ENCODE data around the gene ALG12.
A peak's percentile ranks its signal among the peaks of the same experiment; 100 is the strongest.

The ALG12 gene

DNA sequence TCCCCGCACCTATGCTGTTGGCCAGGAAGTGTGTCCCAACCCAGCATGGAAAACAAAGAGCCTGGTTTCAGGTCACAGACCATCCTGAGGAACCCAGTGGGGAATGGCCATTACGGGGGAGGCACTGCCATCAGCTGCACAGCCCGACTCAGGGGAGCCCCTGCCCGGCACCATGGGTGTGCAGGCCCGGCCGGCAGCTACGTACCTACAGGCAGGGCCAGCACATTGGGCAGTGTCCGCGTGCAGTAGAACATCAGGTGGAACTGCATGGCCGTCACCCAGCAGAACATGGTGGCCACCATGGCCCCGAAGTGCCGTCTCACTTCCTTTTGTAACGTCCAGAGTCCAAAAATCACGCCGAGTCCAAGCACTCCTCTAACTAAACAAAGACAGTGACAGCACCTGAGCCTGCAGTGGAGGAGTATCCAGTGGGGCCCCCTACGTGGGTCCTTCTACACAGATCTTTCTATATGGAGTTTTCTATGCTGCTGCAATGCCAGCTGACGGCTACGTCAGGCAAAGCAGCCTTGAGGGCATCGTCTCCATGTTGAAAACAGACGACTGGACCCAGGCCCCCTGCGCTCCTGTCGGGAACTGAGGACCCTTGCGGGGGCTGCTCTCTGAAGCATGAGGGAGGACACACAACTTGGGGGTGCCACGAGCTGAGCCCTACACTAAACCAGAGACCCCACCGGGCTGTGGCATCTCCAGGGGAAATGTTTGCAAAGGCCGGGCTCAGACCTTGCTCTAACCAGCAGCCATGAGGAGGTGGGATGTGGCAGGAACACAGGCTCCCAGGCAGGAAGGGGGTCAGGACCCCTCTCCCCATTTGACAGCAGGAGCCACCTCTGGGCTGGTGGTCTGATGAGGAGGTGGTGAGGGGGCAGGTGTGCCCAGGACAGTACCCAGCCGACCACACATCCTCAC is 7.7 kb downstream of the ALG12 start:
- DNase-seq: no peak

DNA sequence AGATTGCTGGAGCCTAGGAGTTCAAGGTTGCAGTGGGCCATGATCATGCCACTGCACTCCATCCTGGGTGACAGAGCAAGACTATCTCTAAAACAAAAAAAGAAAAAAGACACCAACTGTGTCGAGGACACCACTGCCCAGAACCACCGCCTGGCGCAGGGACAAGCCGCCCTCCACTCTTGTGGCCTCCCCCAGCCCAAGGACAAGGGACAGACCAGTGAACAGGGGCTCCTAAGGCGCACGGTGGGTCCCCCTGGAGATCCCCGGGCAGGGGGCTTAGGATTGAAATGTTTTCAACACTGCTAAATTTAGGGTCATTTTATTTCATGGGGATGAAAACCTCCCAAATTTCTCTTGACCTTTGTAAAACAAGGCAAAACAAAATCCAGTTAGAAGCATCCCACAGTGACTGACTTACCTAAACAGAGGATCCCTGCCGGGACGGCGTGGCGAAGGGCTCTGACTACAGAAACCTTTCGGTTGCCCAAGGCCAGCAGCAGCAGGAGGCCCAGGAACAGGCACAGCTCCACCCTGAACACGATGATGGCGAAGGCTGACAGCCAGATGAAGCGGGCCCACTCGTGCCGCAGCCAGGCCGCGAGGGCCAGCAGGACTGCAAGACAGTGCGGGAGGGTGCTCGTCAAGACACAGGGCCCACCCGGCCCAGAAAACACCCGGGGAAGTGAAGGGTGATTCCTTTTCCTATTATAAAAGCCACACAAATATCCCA is 8.6 kb downstream of the ALG12 start:
- no peak for DNase-seq

DNA sequence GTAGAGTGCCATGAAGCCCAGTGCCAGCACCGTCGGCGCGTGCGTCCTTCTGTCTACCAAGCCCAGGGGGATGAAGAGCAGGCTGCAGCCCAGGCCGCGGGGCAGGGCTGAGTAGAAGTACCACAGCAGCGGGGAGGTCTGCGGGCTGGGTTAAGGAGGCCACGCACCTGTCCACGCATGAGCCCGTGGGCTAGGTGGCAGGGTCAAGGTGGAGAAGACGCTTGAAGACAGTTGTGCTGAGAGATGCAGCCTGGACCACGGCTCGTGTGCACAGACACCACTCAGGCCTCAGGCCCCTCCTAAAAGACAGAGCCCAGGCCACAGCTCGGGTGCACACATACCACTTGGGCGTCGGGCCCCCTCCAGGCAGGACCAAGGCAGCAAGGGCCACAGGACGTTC is 10.4 kb downstream of the ALG12 start:
- DNase-seq: no peak

GRCh38 chr22:49906799-49907290 is 11.4 kb downstream of the ALG12 start:
- DNase-seq: no peak

- DNase-seq: no peak
Measured at GRCh38 chr22:49906071-49906798, 12.0 kb downstream of the ALG12 start.

GRCh38 chr22:49905465-49905864 is 12.8 kb downstream of the ALG12 start:
- no peak for DNase-seq

GRCh38 chr22:49904040-49904369 is 14.2 kb downstream of the ALG12 start:
- no peak for DNase-seq

- peak in 1 of 14 donors; percentile 49 for DNase-seq
Measured at GRCh38 chr22:49903322-49904039, 14.8 kb downstream of the ALG12 start.

- no peak for DNase-seq
Measured at GRCh38 chr22:49901457-49901856, 16.8 kb downstream of the ALG12 start.

GRCh38 chr22:49900441-49901230 is 17.6 kb downstream of the ALG12 start:
- DNase-seq: no peak

- DNase-seq: no peak
Measured at GRCh38 chr22:49899530-49899929, 18.7 kb downstream of the ALG12 start.

DNA sequence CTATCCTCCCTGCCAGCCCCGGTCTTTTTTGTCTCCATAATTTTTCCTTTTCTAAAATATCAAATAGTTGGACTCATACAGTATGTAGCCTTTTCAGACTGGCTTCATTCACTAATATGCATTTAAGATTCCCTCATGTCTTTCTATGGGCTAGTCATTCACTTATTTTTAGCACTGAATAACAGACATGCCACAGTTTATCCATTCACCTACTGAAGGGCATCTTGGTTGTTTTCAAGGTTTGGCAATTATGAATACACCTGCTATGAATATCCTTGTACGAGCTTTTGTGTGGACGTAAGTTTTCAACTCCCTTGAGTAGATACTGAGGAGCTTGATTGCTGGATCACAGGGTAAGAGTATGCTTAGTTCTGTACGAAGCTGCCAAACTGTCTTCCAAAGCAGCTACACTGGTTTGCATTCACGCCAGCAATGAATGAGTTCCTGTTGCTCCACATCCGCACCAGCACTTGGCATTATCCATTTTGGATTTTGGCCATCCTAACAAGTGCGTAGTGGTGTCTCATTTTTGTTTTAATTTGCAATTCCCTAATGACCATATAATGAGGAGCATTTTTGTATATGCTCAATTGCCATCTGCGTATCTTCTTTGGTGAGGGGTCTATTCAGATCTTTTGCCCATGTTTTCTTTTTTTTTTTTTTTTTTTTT is 21.1 kb downstream of the ALG12 start:
- no peak for DNase-seq

- DNase-seq: no peak
Measured at GRCh38 chr22:49896201-49896600, 22.0 kb downstream of the ALG12 start.

DNA sequence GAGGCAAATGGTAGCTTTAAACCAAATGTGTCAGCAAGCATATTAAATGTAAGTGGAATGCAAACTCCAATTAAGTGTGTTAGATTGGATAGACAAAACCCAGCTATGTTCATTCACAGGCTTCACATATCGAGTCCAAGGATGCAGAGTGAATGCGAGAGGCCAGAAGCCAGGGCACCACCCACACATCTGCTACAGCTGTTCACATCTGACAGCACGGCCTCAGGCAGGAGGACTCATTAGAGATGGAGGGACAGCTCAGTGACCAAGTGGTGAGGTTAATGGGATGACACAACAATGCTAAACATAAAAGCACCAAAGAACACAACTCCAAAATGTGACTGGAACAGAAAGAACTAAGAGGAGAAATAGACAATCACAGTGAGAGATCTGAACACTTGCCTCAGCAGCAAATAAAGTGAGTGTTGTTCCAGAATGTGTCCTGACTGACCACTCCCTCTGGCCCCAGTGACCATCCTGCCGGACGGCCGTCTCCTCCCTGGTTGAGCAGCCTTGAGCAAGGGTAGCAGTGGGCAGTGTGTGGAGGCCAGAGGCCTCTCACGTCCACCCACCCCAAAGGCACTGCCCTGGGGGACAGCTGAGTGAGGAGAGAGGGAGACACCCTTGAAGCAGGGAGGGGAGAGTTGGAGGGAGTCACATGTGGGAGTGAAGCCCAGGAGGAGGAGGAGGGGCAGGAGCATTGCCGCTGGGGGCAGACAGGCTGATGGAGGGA is 23.8 kb downstream of the ALG12 start:
- DNase-seq: no peak

- no peak for DNase-seq
Measured at GRCh38 chr22:49893025-49893424, 25.2 kb downstream of the ALG12 start.

DNA sequence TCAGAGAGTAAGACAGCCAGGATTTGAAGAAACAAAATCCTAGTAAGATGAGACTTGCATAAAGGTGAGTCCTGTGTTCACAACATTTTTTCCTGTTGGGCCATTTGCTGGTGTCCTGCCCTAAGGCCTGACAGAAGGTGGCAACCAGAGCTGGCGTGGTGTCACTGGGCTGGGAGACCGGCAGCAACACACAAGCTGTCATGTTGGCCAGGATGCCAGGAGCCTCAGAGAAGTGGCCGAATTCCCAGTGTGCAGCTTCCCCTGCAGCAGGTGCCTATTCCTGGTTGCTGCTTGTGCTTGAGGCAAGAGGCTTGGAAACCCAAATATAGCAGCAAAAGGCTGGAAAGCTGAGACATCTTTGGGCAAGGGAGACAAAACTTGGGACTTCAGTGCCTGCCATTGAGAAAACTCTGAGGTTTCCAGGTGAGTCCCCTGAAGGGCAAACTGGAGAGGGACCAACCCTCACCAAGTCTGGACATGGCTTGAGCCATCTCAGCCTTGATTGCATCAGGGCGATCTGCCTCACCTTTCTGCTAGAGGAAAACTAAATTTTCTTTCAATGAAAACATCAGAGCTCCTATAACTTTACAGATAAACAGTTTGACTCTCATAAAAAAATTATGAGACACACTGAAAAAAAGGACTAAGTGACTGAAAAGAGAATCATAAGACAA is 25.9 kb downstream of the ALG12 start:
- DNase-seq: peak in 5 of 14 donors; percentile 6 to 100 (median 39)

DNA sequence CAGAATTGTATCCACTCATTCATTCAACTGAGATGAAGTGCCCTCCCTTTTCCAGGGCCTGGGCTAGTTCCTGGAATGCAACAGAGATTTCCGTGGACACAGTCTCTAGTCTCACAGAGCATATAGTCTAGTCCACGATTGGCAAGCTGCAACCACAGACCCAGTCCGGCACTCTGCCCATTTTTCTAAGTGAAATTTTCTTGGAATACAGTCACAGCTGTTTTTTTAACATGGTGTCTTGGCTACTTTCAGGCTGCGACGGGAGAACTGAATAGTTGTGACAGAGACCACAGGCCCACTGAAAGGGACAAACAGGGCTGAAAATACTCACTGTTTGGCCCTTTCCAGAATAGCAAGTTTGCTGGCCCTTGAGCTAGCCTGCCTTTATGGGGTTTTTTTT is 29.2 kb downstream of the ALG12 start:
- DNase-seq: peak in 6 of 14 donors; percentile 2 to 43 (median 22)

DNA sequence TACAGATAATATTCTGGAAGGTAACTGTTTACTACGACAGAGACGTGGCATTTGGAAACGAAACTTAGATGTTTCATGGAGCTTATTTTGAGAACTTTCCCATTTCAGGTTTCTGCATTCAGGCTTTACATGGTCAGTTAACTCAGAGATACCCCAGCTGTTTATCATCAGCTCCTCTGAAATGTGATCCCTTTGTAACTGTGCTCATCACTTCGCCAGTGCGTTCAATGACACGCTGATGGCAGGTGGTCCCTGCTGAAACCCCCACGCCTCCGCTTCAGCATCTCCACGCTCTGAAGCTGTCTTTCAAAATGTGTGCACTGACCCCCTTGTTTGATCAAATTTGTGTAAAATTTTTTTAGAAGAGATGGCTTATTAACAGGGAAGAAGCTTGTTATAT is 30.5 kb downstream of the ALG12 start:
- no peak for DNase-seq

DNA sequence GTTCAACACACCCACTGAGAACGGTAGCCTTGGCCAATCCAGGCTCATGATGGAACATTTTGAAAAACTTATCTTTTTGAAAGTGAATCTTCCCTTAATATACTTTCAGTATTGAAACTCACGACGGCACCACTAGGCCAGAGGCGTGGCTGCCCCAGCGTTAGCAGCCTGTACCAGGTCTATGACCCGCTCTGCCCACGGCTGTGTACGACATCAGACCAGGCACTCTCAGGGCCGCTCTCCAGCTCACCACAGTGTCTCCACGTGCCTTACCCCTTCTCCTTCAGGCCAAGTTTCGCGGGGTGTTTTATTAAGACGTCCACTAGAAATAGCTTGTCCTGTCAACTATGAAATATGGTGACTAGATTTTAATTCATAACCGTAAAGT is 31.2 kb downstream of the ALG12 start:
- DNase-seq: no peak
